IPS-18c (cell line): Measurements from ENCODE around the gene SORCS2.
"Not testable (repeated sequence)": the region's sequence is repeated elsewhere in the genome, so short reads cannot be mapped to it uniquely, and the experiment has no call there.

Source experiments
- H3K4me3 ChIP-seq: 2 replicates; pipeline ENCODE4 v1.7.0; 2013; ENCODE audit warnings: low read depth, mild to moderate bottlenecking, low read length, moderate library complexity; ENCODE audit not compliant: insufficient read depth
- H3K9me3 ChIP-seq: one replicate; pipeline ENCODE4 v1.6.1; 2013; ENCODE audit warnings: mild to moderate bottlenecking, low read length, moderate library complexity; ENCODE audit not compliant: control insufficient read depth, insufficient read depth

Gene SORCS2

GRCh38 chr4:7204656-7205387 is 12.5 kb downstream of the SORCS2 start:
- H3K9me3 ChIP-seq = no peaks in the 10 kb centered on the region

GRCh38 chr4:7206385-7206784 is 14.0 kb downstream of the SORCS2 start:
- H3K9me3 ChIP-seq = no peaks in the 10 kb centered on the region

More at GRCh38 chr4:7204656-7205387, 12.5 kb downstream of the SORCS2 start:
- H3K4me3 ChIP-seq = no peak overlapping the region

GRCh38 chr4:7206911-7207567 is 14.7 kb downstream of the SORCS2 start:
- Histone ChIP-seq H3K9me3 (no peaks in the 10 kb centered on the region), H3K4me3 (no peak overlapping the region)

More at GRCh38 chr4:7206385-7206784, 14.0 kb downstream of the SORCS2 start:
- no peak overlapping the region for H3K4me3 ChIP-seq

GRCh38 chr4:7207628-7208231 is 15.4 kb downstream of the SORCS2 start:
- Histone ChIP-seq H3K4me3 (no peak overlapping the region), H3K9me3 (no peaks in the 10 kb centered on the region)

- no peaks in the 10 kb centered on the region for H3K9me3 ChIP-seq
- H3K4me3 ChIP-seq = no peak overlapping the region
Measured at GRCh38 chr4:7208509-7209451, 16.4 kb downstream of the SORCS2 start.

- no peak overlapping the region for H3K4me3 ChIP-seq
- H3K9me3 ChIP-seq = no peaks in the 10 kb centered on the region
Measured at GRCh38 chr4:7209699-7210098, 17.4 kb downstream of the SORCS2 start.

GRCh38 chr4:7210824-7211223 is 18.5 kb downstream of the SORCS2 start:
- no peak overlapping the region for H3K4me3 ChIP-seq

GRCh38 chr4:7212101-7212674 is 19.9 kb downstream of the SORCS2 start:
- H3K4me3 ChIP-seq = no peak overlapping the region

More at GRCh38 chr4:7210824-7211223, 18.5 kb downstream of the SORCS2 start:
- H3K9me3 ChIP-seq = no peaks in the 10 kb centered on the region

GRCh38 chr4:7212921-7213320 is 20.6 kb downstream of the SORCS2 start:
- Histone ChIP-seq H3K4me3 (no peak overlapping the region), H3K9me3 (no peaks in the 10 kb centered on the region)

More at GRCh38 chr4:7212101-7212674, 19.9 kb downstream of the SORCS2 start:
- H3K9me3 ChIP-seq = no peaks in the 10 kb centered on the region

GRCh38 chr4:7213807-7214206 is 21.5 kb downstream of the SORCS2 start:
- no peak overlapping the region for H3K4me3 ChIP-seq
- no peaks in the 10 kb centered on the region for H3K9me3 ChIP-seq

GRCh38 chr4:7214359-7214758 is 22.0 kb downstream of the SORCS2 start:
- H3K9me3 ChIP-seq = no peaks in the 10 kb centered on the region
- H3K4me3 ChIP-seq = no peak overlapping the region

- not testable (repeated sequence) for H3K4me3 ChIP-seq, H3K9me3 ChIP-seq
Measured at GRCh38 chr4:7215187-7215586, 22.8 kb downstream of the SORCS2 start.

GRCh38 chr4:7217039-7217438 is 24.7 kb downstream of the SORCS2 start:
- H3K9me3 ChIP-seq = no peaks in the 10 kb centered on the region
- no peak overlapping the region for H3K4me3 ChIP-seq

GRCh38 chr4:7217474-7218321 is 25.4 kb downstream of the SORCS2 start:
- Histone ChIP-seq H3K4me3 (no peak overlapping the region), H3K9me3 (no peaks in the 10 kb centered on the region)

GRCh38 chr4:7218686-7219085 is 26.3 kb downstream of the SORCS2 start:
- no peaks in the 10 kb centered on the region for H3K9me3 ChIP-seq
- no peak overlapping the region for H3K4me3 ChIP-seq

- Histone ChIP-seq H3K9me3 (no peaks in the 10 kb centered on the region), H3K4me3 (no peak overlapping the region)
Measured at GRCh38 chr4:7222521-7222920, 30.2 kb downstream of the SORCS2 start.
